ENCODE results near the gene RNF123.

The RNF123 gene

GRCh38 chr3:49689046-49689907 lies at the start of gene RNF123, which contains the start of gene MST1:
Gene RNF123, plus strand, starts transcription at chr3:49689557. Its CDS starts 1,609 bp downstream, at chr3:49691166.
Gene MST1, minus strand, starts transcription at chr3:49689474. Its CDS starts 783 bp downstream, at chr3:49688691.
- DNase-seq (ENCODE audit: low read depth in 2 of 2): peak; percentile 87 to 90

- DNase-seq (ENCODE audit: low read depth in 2 of 2): no peak
These were observed 48.1 kb upstream of the RNF123 start for GRCh38 chr3:49641292-49641691.

- no peak for DNase-seq (ENCODE audit: low read depth in 2 of 2)
These were observed 47.2 kb upstream of the RNF123 start for GRCh38 chr3:49641921-49642707.

- no peak for DNase-seq (ENCODE audit: low read depth in 2 of 2)
These were observed 46.6 kb upstream of the RNF123 start for GRCh38 chr3:49642708-49643145.

- no peak for DNase-seq (ENCODE audit: low read depth in 2 of 2)
These were observed 44.7 kb upstream of the RNF123 start for GRCh38 chr3:49644684-49645083.

GRCh38 chr3:49646236-49646635 lies 43.1 kb upstream of the RNF123 start:
- no peak for DNase-seq (ENCODE audit: low read depth in 2 of 2)

GRCh38 chr3:49647741-49648140 lies 41.6 kb upstream of the RNF123 start:
- no peak for DNase-seq (ENCODE audit: low read depth in 2 of 2)

GRCh38 chr3:49648354-49649019 lies 40.9 kb upstream of the RNF123 start:
- no peak for DNase-seq (ENCODE audit: low read depth in 2 of 2)

- no peak for DNase-seq (ENCODE audit: low read depth in 2 of 2)
These were observed 39.8 kb upstream of the RNF123 start for GRCh38 chr3:49649576-49649975.

GRCh38 chr3:49650177-49650576 lies 39.2 kb upstream of the RNF123 start:
- DNase-seq (ENCODE audit: low read depth in 2 of 2): no peak

- DNase-seq (ENCODE audit: low read depth in 2 of 2): no peak
These were observed 38.7 kb upstream of the RNF123 start for GRCh38 chr3:49650637-49651036.

GRCh38 chr3:49652218-49652902 lies 37.0 kb upstream of the RNF123 start:
- no peak for DNase-seq (ENCODE audit: low read depth in 2 of 2)

GRCh38 chr3:49652903-49653415 lies 36.4 kb upstream of the RNF123 start:
- no peak for DNase-seq (ENCODE audit: low read depth in 2 of 2)

GRCh38 chr3:49653621-49654020 lies 35.7 kb upstream of the RNF123 start:
- no peak for DNase-seq (ENCODE audit: low read depth in 2 of 2)

- no peak for DNase-seq (ENCODE audit: low read depth in 2 of 2)
These were observed 35.1 kb upstream of the RNF123 start for GRCh38 chr3:49654176-49654825.

- no peak for DNase-seq (ENCODE audit: low read depth in 2 of 2)
These were observed 34.3 kb upstream of the RNF123 start for GRCh38 chr3:49654955-49655556.

GRCh38 chr3:49655731-49656285 lies 33.5 kb upstream of the RNF123 start:
- no peak for DNase-seq (ENCODE audit: low read depth in 2 of 2)

GRCh38 chr3:49656541-49657112 lies 32.7 kb upstream of the RNF123 start:
- DNase-seq (ENCODE audit: low read depth in 2 of 2): no peak

- DNase-seq (ENCODE audit: low read depth in 2 of 2): no peak
These were observed 32.0 kb upstream of the RNF123 start for GRCh38 chr3:49657208-49657915.

Measured in activated CD4-positive, alpha-beta T cell treated with anti-CD3 and anti-CD28 coated beads for 24 hours (primary cell).